Stimulated activated naive CD4-positive, alpha-beta T cell treated with Interleukin-2 at 50 U/mL for 16 hours (primary cell): Measurements from ENCODE around the gene RFNG.

ENCODE experiments used
- DNase-seq: peaks from one replicate; lab custom pipeline; 2025; lab: John Stamatoyannopoulos, UW

RFNG gene

GRCh38 chr17:82013772-82014321 is 37.8 kb downstream of the RFNG start:
- no peak for DNase-seq

GRCh38 chr17:82013341-82013740 is 38.3 kb downstream of the RFNG start:
- DNase-seq, result no peak

DNA sequence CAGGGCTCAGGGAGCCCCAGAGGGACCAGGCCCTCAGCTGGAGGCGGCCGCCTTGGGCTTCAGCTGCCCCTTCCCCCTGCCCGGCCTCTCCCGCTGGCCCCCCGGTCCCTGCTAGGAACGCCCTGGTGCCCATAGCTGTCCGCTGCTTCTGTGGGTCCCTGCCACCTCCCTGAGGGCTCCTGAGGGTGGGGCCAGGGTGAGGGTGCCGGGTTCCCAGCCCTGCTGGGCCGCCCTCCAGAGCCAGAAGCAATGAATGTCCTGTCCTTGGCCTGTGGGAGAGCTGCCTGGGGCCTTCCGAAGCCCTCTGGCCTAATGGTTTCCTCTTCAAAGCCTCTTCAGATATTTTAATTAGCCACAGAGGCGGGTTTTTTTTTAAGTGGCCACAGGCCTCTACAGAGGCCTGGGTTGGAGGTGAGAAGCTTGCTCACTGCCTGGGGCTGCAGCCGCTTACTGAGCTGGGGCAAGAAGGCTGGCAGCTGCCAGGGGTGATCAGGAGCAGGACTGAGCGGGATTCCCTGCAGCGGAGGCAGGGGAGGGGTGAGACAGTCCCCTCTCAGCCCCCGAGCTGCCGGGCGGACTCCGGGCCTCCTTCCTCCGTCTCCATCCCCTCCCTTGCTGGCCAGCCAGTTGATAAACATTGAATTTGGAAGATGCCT is 38.8 kb downstream of the RFNG start:
- no peak for DNase-seq

GRCh38 chr17:82012261-82012639 is 39.4 kb downstream of the RFNG start:
- DNase-seq, result no peak

DNA sequence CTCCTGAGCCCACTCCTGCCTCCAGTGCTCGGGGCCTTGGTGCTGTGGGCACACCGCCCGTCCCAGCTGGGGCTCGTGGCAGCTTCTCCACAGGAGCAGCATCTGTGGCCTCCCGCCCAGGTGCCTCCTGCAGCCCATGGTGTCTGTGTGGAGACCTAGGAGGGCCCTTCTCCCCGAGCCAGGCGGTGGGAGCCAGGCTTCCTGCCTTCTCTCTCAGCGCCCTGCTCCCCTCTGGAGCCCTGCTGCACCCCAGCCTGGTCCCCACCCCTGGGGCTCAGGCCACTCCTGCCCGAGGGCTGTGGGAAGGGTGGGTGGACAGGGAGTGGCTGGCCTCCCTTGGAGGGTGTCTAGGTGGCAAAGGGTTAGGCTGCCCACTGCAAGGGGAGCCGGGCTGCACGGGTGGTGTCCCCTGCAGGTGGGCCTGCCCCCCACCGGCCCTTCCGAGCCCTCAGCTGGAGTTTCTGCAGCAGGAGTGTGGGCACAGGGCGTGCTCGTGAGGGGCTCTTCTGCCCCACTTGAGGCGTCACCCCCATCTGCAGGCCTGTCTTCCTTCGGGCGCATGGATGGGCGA is 39.9 kb downstream of the RFNG start:
- no peak for DNase-seq

- no peak for DNase-seq
Measured at GRCh38 chr17:82010575-82011525, 40.8 kb downstream of the RFNG start.

DNA sequence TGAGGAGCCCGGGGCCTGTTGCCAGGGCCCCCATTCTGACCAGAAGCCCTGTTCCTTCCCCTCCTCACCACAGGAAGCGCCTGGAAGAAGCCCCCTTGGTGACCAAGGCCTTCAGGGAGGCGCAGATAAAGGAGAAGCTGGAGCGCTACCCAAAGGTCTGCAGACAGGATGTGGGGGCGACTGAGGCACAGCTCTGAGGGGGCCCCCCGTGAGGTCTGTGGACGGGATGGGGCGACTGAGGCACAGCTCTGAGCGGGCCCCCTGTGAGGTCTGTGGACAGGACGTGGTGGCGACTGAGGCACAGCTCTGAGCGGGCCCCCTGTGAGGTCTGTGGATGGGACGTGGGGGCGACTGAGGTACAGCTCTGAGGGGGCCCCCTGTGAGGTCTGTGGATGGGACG is 42.2 kb downstream of the RFNG start:
- no peak for DNase-seq

- DNase-seq, result no peak
Measured at GRCh38 chr17:82008941-82009405, 42.6 kb downstream of the RFNG start.

GRCh38 chr17:82008258-82008940 is 43.2 kb downstream of the RFNG start:
- DNase-seq, result no peak

GRCh38 chr17:82007495-82008257 is 43.9 kb downstream of the RFNG start:
- DNase-seq, result no peak

- no peak for DNase-seq
Measured at GRCh38 chr17:82007228-82007494, 44.5 kb downstream of the RFNG start.

DNA sequence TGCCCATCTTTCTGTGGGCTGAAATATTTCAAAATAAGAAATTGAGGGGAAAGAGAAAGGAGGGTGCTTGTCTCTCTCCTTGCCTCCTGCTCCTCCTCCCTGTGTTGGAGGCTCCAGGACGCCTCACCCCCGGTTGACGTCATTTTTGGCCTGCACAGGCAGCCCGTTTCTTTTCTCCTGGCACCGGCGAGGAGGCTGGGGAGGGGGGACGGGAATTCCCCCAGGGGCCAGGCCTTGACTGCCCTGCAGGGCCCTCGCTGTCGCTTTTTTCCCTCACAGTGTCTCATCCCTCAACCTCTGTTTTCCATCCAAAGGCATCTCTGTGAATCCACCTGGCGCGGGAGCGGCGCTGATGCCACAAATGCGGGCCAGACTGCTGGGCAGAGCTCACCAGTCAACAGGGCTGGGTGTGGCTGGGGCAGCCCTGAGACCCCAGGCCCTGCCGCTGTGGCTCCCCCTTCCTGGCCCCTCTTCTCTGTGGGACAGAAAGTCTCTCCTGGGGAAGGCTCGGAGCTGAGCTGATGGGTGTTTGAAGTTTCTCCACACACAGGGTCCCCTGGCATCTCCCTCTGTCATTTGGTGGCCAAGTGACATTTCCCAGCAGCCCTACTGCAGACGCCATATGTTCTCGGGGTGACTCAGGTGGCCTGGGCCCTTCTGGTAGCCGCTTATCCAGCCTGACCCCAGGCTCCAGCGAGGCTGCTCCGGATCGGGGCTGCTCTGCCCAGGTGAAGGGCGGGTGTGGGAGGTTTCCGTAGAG is 45.0 kb downstream of the RFNG start:
- no peak for DNase-seq

- DNase-seq, result no peak
Measured at GRCh38 chr17:82005701-82006348, 45.8 kb downstream of the RFNG start.

DNA sequence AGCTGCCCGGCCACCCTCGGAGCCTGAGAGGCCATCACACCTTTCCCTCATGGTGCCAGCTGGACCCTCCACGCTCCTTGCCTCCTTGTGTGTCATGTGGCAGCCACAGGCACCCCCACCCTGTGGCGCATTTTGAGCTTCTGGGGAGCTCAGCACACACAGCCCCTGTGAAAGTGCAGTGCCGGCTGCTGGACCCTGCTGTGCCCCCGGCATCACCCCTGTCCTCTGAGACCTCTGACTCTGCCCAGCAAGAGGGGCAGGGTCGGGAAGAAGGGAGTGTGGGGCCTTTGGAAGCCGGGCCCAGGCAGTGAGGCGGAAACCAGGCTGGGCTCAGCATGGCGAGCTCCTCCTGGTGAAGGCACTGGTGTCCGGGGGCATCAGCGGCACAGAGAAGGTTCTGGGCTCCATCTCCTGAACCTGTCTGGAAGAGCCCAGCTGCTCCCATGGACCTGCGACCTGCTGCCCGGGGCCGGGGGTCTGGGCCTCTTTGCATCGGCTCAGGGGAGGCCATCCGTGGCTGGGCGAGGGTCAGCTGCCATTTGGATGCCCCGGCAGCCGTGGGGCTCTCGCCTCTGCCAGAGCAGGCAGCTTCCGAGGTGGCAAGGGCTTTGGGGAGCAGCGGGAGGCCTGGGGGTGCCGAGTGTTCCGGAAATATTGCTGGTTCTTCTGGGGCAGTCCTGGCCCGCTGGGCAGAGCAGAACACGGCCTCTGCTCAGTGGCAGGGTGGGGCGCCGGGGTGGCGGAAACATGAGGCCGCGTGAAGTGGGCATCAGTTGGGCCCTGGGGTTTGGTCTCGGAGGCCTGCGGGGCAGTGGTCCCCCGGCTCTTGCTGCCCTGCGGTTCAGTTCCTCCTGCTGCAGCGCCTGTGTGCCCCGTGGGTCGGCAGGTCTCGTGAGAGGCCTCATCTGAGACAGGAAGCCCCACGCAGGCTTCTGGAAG is 46.8 kb downstream of the RFNG start:
- DNase-seq, result no peak

GRCh38 chr17:82003411-82004381 is 47.9 kb downstream of the RFNG start:
- DNase-seq, result peak; percentile 60

DNA sequence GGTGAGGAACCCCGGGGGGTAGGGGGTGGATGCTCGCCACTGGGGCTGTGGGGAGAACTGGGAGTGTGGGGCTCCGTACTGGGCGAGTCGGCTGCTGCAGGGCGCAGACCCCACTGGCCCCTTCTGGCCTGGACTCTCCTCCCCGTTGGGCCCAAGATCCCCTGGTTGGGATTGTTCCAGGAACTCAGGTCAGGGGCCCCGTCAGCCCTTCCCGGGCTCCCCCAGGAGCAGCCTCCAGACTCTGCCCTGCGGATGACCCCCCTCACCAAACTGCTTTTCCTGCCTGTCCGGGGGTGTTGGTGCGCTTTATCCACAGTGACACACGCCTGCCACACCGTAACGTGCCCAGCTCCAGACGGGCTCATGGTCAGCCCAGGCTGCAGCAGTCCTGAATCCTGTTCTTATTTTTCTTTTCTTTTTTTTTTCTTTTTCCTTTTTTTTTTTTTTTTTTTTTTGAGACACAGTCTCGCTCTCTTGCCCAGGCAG is 50.0 kb downstream of the RFNG start:
- no peak for DNase-seq

GRCh38 chr17:82000803-82001570 is 50.6 kb downstream of the RFNG start:
- DNase-seq, result no peak
